Osteoblast (primary cell): ENCODE data around the gene LURAP1L. TPM values are rescaled to one million over a fixed set of nuclear protein-coding genes. Genes with fewer than 3 reads are reported as not detected.

Experiments
- small RNA-seq: library from RNA; depleted of rRNA; stranded (forward); fragments of <200 nt; gene quantifications from one replicate; pipeline ENCODE3, GENCODE V24; 2012
- total RNA-seq: library from RNA; depleted of rRNA; stranded (reverse); fragments of >200 nt; gene quantifications from 2 replicates; pipeline ENCODE4 v1.2.3, GENCODE V29; 2012

The LURAP1L gene
- total RNA-seq, 1 donor = 88.3 TPM

Small RNAs within 50 kb of the gene (small RNA-seq; reads per million reads assigned to genes)
- not detected for gene RN7SL849P

Other genes starting within 250 kb of the LURAP1L start
- gene TYRP1, start 81.6 kb upstream of the LURAP1L start, total RNA-seq = 0.36 TPM in 1 of 2 replicates, not detected in the other